ENCODE data around the gene AKAP1.

Gene AKAP1

DNA sequence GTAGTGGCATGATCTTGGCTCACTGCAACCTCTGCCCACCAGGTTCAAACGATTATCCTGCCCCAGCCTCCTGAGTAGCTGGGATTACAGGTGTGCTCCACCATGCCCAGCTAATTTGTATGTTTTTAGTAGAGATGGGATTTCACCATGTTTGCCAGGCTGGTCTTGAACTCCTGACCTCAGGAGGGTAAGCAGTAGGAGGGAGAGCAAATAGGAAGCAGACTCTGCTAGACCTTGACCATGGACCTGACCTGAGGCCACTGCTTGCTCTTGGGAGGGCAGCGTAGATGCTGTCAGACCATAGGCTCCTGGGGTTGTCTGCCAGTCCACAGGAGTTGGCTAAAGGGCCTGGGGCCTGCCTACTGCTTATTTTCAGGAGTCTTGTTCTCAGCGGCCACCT, 28.6 kb downstream of the AKAP1 start:
- DNase-seq = no peak
- Mint-ChIP-seq H3K4me3 (no peak overlapping the region), H3K36me3 (ENCODE audit: low read depth) (peaks cover 36% of the 10 kb centered on the region), H3K27me3 (ENCODE audit: low read depth, poor library complexity) (peaks cover 7% of the 10 kb centered on the region), H3K9me3 (no peaks in the 10 kb centered on the region), H3K27ac (no peak overlapping the region), H3K4me1 (peaks cover 23% of the 10 kb centered on the region)
- TF ChIP-seq, protein P1, sequence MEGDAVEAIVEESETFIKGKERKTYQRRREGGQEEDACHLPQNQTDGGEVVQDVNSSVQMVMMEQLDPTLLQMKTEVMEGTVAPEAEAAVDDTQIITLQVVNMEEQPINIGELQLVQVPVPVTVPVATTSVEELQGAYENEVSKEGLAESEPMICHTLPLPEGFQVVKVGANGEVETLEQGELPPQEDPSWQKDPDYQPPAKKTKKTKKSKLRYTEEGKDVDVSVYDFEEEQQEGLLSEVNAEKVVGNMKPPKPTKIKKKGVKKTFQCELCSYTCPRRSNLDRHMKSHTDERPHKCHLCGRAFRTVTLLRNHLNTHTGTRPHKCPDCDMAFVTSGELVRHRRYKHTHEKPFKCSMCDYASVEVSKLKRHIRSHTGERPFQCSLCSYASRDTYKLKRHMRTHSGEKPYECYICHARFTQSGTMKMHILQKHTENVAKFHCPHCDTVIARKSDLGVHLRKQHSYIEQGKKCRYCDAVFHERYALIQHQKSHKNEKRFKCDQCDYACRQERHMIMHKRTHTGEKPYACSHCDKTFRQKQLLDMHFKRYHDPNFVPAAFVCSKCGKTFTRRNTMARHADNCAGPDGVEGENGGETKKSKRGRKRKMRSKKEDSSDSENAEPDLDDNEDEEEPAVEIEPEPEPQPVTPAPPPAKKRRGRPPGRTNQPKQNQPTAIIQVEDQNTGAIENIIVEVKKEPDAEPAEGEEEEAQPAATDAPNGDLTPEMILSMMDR (IDR thresholded peaks at IDR 0.05) = no peak

DNA sequence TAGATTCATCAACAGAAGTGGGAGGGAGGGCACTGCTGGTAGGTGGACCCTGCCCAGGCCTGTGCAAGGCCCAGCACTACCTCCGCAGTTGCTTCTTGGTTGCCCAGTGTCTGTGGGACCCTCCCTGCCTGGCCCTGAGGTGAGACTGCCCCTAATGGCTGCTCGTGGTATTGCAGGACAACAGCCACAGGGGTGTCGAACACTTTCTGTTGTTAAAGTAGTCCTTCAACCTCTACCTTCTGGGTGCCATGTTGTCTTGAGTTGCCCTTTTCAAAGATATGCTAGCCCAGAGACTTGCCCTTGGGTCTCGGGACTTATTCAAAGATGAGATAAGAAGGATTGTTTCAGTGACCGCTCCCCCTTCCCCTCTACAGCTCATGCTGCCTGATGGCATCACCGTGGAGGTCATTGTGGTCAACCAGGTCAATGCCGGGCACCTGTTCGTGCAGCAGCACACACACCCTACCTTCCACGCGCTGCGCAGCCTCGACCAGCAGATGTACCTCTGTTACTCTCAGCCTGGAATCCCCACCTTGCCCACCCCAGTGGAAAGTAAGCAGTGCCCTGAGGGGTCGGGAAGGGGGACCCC, 29.1 kb downstream of the AKAP1 start:
- peaks cover 41% of the 10 kb centered on the region for H3K36me3 Mint-ChIP-seq (ENCODE audit: low read depth)
- H3K27me3 Mint-ChIP-seq (ENCODE audit: low read depth, poor library complexity) = peaks cover 7% of the 10 kb centered on the region
- DNase-seq = peak; percentile 78
- H3K4me1 Mint-ChIP-seq = peaks cover 20% of the 10 kb centered on the region
- TF ChIP-seq, protein P1 (IDR thresholded peaks at IDR 0.05) = peak; percentile 79
- no peaks in the 10 kb centered on the region for H3K9me3 Mint-ChIP-seq
- no peak overlapping the region for H3K27ac Mint-ChIP-seq
- H3K4me3 Mint-ChIP-seq = no peak overlapping the region

DNA sequence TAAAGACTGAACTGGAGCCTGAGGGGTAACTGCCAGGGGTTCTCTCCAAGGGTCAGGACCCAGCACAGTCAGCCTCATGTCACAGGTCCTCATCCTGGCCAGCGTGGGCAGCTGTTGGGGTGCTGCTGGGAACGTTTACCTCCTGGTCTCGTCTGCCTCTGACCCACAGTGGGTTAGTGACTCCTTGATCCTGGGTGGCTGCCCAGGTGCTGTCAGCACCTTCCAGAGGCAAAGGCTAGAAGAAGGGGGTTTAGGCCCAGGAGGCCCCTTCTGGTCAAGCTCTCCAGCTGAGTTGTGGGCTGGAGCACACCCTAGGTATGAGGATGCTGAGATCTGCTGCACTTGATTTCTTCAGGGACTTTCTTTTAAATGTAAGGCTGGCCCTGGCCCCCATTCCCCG, 30.3 kb downstream of the AKAP1 start:
- Mint-ChIP-seq H3K27me3 (ENCODE audit: low read depth, poor library complexity) (peaks cover 4% of the 10 kb centered on the region), H3K9me3 (no peaks in the 10 kb centered on the region), H3K4me3 (no peak overlapping the region), H3K36me3 (ENCODE audit: low read depth) (peaks cover 44% of the 10 kb centered on the region), H3K27ac (no peak overlapping the region), H3K4me1 (peaks cover 8% of the 10 kb centered on the region)
- no peak for DNase-seq
- TF ChIP-seq, protein P1 (IDR thresholded peaks at IDR 0.05) = no peak

DNA sequence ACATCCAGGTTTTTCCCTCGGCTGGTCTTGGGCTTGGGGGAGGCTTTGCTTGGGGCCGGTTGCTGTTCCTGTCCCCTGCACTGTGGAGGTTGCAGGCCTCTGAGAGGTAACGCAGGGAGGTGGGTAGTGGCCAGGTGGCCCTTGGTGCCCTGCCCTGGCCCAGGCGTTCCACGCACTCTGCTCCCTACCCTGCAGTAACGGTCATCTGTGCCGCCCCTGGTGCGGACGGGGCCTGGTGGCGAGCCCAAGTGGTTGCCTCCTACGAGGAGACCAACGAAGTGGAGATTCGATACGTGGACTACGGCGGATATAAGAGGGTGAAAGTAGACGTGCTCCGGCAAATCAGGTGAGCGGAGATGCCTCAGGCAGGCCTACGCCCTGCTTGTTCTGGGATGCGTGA, 30.9 kb downstream of the AKAP1 start:
- TF ChIP-seq, protein P1 (IDR thresholded peaks at IDR 0.05) = no peak
- Mint-ChIP-seq H3K36me3 (ENCODE audit: low read depth) (peaks cover 48% of the 10 kb centered on the region), H3K4me3 (no peak overlapping the region), H3K9me3 (no peaks in the 10 kb centered on the region), H3K27me3 (ENCODE audit: low read depth, poor library complexity) (peaks cover 4% of the 10 kb centered on the region), H3K4me1 (peaks cover 2% of the 10 kb centered on the region), H3K27ac (no peak overlapping the region)
- DNase-seq = no peak

DNA sequence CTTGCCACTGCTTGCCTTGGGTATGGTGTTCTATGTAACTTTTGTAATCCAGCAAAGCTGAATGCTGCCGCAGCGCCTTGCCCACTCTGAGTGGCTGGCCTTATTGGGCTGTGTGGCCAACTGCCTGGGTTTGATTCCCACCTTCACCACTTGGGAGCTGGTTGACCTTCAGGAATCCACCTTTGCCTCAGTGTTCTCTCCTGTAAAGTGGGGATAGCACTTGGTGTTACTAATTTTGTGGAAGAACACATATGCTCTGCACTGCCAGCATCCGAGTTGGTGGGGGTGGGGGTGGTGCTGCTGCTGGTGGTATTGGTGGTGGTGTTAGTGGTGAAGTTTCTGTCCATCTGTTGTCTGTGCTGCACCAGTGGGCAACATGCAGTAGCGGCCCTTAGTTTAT, 32.8 kb downstream of the AKAP1 start:
- TF ChIP-seq, protein P1 (IDR thresholded peaks at IDR 0.05) = no peak
- DNase-seq = no peak
- H3K4me1 Mint-ChIP-seq = peaks cover 12% of the 10 kb centered on the region
- H3K27me3 Mint-ChIP-seq (ENCODE audit: low read depth, poor library complexity) = peaks cover 4% of the 10 kb centered on the region
- H3K4me3 Mint-ChIP-seq = no peak overlapping the region
- H3K27ac Mint-ChIP-seq = no peak overlapping the region
- peaks cover 38% of the 10 kb centered on the region for H3K36me3 Mint-ChIP-seq (ENCODE audit: low read depth)
- H3K9me3 Mint-ChIP-seq = no peaks in the 10 kb centered on the region

DNA sequence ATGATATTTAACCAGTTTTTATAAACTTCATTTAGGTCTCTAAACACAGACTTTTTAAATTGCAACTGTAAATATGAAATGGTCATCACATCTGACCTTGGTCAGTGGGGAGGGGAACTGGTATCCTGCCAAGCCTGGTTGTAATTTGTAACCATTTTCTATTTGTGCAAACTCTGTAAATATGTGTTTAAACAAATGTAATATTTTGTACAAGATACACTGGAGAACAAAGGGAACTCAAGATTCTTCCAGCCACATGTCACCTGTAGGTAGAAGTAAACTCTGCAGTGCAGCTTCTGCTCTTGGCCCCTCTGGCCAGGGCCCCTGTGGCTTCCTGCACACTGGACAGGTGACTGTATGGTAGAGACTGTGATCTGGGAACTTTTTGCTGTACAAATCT, 35.8 kb downstream of the AKAP1 start:
- Mint-ChIP-seq H3K36me3 (ENCODE audit: low read depth) (peaks cover 48% of the 10 kb centered on the region), H3K9me3 (no peaks in the 10 kb centered on the region), H3K27ac (no peak overlapping the region), H3K27me3 (ENCODE audit: low read depth, poor library complexity) (peaks cover 6% of the 10 kb centered on the region), H3K4me3 (no peak overlapping the region), H3K4me1 (peaks cover 12% of the 10 kb centered on the region)
- DNase-seq = no peak
- TF ChIP-seq, protein P1 (IDR thresholded peaks at IDR 0.05) = no peak

All from nephron progenitor cell (in vitro differentiated cells).